HG02885 (cell line): ENCODE results near the gene IER5.
"Not testable (repeated sequence)": the region's sequence is repeated elsewhere in the genome, so short reads cannot be mapped to it uniquely, and the experiment has no call there.

Experiments
- ATAC-seq: cut with Tn5 transposase; IDR thresholded peaks from one replicate; pipeline ENCODE4 v1.9.1; 2021; ENCODE audit warnings: mild to moderate bottlenecking; ENCODE audit not compliant: unreplicated experiment, poor library complexity

The IER5 gene

GRCh38 chr1:181088079-181089016, at the start of gene IER5:
TSS of gene IER5 (plus strand) at chr1:181088700. CDS start at chr1:181088903, 203 bp downstream.
- peak; percentile 77 for ATAC-seq

DNA sequence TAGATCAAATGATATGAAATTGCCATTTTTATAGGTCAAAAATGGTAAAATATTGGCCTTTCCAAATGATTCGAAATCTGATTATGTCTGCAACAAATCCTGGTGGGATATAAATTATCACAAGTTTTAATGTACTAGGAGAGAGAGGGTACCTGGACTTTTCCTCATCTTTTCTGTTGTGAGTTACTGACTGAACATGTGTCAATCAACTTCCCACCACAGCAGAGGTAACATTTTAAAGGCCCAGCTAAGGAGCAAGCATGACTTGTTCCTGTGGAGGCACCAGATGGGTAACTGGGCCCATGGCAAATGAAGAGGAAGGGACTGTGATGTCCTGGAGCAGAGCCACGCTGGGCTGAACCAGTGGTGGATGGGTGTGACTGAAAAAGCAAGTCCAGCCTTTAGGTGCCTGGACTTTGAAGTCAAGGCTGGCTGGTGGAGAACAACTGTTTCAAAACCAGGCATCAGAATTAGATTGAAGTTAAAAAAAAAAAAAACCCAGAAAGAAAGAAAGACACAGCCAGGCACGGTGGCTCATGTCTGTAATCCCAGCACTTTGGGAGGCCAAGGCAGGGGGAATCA, 48.1 kb upstream of the IER5 start:
- ATAC-seq = no peak

DNA sequence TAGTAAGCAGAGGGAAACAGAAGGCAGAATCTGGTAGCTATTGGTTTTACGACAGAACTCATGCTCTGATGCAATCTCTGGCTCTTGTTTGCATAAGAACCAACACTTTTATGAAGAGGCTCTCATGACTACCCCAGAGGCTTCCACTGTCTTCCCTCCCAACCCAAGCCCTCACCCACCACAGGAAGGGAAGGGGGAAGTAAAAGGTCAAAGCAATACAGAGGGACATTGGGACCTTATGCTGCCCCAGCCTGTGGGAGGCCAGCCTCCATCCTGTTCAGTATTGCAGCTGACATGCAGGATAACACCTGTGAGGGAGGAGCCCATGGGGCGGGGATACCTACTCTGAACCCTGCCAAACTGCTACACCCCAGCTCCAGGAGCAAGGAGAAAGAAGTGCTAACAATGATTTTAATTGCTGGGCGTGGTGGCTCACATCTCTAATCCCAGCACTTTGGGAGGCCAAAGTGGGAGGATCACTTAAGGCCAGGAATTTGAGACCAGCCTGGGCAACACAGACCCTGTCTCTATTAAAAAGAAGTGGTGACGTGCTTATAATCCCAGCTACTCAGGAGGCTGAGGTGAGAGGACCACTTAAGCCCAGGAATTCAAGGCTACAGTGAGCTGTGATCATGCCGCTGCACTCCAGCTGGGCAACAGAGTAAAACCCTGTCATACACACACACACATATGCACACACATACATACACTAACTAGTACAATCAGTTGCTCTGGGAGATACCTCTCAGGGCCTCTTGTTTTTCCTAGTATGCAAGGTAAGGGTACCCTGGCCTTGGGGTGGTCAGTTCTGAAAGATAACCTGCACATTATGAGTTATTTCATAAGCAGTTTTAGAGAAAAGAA, 45.2 kb upstream of the IER5 start:
- no peak for ATAC-seq

- peak; percentile 89 for ATAC-seq
These were observed 44.0 kb upstream of the IER5 start for GRCh38 chr1:181044449-181044966.

- ATAC-seq = not testable (repeated sequence)
These were observed 42.6 kb upstream of the IER5 start for GRCh38 chr1:181045946-181046345.

DNA sequence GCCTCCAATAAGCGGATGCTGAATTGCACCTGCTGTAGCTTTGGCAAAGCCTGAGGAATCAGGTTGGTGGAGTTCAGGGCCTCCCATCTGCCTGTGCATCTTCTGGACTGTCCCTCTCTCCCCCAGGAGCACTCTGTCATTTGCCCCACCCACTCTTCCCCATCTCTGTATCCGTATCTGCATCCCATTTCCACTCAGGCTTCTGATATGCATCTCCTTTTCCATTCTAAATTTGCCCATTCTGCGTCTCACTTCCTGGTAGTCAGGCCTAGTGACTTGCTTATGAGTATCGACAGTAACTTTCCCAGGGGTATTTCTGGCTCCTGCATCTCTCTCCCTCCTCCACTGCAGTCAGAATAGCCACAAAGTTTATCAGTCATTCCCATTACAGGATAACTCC, 39.1 kb upstream of the IER5 start:
- ATAC-seq = no peak

DNA sequence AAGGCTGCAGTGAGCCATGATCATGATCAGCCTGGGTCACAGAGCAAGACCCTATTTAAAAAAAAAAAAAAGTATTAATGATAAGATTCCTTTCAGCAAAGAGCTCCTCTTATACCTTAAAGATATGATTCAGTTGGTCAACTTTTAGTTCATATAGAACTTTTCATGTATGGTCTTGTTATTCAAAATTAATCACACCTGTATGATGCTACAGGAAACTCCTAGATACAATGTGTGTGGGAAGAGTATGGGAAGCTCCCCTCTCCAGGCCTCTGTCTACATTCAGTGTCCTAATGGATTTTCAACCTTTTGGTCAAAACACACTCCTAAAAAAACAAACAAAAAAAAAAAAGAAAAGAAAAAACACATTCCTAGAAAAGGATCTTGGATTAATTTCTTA, 37.6 kb upstream of the IER5 start:
- no peak for ATAC-seq

- no peak for ATAC-seq
These were observed 31.9 kb upstream of the IER5 start for GRCh38 chr1:181056560-181056959.

DNA sequence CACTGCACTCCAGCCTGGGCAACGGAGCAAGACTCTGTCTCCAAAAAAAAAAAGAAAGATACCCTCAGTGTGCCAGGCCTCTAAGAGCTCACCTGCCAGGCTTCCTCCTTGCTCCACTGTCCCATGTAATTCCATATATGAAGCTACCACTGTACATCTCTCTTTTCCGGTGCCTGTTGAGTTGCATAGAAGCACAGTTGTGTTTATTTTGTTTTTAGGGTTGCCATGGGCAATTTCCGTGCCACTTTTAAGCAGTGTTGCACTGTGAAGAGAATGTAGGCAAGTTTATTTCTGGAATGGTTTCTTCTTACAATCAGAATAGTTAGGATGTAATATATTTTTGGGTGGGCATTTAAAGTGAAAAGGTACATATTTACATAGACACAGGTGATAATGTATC, 31.4 kb upstream of the IER5 start:
- no peak for ATAC-seq

- ATAC-seq = no peak
These were observed 29.1 kb upstream of the IER5 start for GRCh38 chr1:181059435-181059834.

GRCh38 chr1:181060066-181060465, 28.4 kb upstream of the IER5 start:
- no peak for ATAC-seq

DNA sequence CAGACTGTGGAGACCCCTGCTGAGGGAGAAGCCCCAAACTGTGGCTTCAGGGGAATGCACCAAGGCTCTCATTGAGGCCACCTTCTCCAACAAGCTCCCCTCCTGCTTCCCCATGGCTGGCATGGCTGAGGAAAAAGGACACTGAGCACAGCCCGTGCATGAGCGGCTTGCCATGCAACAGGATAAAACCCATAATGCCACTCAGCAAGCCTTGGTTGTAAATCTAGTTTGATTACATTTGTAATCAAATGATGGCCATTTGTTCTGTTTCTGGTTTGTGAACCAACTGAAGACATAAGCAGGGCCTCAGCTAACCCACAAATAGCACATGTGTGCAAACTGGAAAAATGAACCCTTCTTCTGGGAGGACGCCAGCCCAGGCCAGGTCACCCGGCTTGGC, 27.6 kb upstream of the IER5 start:
- not testable (repeated sequence) for ATAC-seq

DNA sequence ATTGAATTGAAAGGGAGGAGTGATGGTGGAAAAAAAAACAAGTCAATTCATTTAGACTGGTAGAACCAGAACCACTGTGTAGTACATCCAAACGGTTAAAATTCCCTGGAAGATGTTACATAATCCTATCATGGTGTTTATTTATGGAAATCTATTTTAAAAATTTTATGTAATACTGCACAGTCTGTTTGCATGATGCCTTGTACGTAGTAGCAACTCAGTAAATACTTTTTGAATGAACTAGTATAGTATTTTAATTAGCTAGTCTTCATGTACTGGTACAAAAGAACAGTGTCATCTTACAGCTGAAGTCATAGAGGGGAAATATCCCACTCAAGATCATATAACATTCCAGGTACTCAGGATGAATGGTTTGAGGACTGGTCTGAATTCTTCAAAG, 27.0 kb upstream of the IER5 start:
- ATAC-seq = no peak

DNA sequence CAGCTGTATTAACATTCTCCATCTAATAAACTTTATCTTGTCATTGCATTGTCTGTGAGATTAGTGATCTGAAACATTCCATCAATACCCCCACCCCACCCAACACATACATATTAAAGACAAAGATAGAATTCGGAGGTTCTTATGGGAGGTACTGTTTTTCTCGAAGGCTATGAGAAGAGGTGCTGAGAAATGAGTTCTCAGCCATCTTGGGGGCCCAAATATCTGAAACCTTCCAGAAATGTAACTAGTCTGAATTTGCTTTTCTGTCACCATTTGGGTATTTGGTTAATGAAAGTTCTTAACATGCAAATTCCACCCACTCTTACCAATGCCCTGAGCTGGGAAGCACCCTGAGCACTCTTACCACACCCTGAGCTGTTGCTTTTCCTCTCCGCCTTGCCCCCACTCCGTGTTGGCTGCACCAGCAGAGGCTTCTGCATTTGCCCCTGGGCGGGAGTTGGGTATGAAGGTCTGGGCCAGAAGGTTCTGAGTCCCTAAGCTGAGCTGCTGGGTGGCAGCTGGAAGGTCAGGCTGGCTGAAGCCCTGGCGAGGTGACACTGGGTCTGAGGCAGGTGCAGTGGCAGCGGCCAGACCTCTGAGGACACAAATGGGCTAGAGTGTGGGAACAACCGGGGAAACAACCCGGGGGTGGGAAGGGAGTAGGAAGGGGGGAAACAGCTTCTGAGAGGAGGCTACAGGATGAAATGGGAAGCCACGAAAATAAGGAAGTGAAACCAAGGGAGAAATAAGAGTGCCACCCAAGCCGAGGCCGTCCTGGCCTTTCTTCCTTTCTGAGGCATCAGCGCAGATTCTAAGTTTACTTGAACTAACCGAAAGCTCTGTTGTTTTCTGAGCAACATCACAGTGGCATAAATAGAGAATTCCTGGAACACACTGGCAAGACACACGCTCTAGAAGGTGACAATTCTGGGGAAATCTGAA, 26.3 kb upstream of the IER5 start:
- ATAC-seq = peak; percentile 88

DNA sequence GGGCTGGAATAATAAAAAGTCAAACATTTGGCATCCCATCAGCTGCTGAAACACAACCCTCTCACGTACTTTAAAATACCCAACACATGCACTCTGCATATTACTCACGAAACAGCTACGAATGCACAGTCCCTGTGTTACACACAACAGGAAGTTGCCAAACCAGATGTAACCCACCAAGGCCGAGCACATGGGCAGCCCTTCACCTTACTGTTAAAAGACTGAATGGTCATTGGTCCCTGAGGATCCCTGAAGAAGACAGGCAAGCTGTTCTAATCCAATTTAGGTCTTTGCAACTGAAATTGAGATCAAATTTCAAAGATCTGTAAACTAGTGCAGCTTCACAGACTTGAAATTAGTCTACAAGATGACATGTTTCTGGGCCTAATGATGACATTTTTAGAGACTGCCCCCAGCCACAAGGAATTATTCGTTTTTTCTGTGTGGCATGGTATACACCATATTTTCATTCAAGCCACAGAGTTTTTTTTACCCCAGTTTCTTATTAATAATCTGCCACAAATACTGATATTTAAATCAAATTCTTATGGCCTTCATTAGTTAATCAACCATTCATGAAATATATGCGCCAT, 25.6 kb upstream of the IER5 start:
- peak; percentile 76 for ATAC-seq

DNA sequence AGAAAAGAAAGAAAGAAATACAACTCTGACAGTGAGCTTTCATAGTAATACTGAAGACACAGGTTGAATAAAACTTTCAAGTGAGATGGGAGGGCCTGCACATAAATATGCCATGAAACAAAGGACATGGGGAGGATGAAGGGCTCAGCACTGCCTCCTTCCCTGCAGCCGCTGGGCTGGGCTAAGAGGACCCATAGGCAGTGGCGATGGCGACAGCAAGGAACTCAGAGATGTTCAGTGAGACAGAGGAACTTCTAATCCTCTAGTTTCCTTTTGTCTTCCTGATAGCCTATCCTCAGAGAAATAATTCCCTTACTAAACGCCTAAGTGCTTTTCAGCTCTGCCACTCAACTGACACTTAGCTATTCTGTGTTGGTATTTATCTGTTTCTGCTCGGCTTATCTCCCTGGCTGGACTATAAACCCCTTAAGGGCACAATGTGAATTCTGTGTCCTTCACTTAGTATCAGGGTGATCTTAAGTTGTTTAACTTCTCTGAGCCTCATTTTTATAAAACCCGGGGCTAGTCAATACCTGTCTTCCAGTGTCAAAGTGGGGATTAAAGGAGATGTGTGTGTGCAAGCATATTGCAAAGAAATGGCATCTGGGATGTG, 24.4 kb upstream of the IER5 start:
- no peak for ATAC-seq

GRCh38 chr1:181064702-181065101, 23.8 kb upstream of the IER5 start:
- no peak for ATAC-seq

DNA sequence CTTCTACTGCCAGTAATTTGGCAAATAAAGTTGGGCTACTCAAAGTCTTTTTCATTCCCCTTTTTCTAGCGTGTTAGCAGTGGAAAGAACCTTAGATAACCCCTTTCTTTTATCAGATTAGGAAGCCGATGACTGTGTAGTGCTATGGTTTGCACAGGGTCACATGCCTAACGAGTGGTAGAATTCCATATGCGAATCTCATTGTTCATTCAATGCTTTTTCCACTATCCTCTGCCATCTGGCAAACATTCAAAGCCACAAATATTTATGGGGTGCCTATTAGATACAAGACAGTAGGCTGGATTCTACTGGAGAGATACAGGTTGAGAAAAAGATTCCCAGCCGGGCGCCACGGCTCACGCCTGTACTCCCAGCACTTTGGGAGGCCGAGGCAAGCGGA, 14.9 kb upstream of the IER5 start:
- no peak for ATAC-seq
